ENCODE measurements around the gene GNAI3.

Gene GNAI3

GRCh38 chr1:109641861-109642260 lies 93.4 kb downstream of the GNAI3 start:
- H3K4me3 ChIP-seq (ENCODE audit: low read depth, low read length) = no peak overlapping the region
- TF ChIP-seq, protein P1, sequence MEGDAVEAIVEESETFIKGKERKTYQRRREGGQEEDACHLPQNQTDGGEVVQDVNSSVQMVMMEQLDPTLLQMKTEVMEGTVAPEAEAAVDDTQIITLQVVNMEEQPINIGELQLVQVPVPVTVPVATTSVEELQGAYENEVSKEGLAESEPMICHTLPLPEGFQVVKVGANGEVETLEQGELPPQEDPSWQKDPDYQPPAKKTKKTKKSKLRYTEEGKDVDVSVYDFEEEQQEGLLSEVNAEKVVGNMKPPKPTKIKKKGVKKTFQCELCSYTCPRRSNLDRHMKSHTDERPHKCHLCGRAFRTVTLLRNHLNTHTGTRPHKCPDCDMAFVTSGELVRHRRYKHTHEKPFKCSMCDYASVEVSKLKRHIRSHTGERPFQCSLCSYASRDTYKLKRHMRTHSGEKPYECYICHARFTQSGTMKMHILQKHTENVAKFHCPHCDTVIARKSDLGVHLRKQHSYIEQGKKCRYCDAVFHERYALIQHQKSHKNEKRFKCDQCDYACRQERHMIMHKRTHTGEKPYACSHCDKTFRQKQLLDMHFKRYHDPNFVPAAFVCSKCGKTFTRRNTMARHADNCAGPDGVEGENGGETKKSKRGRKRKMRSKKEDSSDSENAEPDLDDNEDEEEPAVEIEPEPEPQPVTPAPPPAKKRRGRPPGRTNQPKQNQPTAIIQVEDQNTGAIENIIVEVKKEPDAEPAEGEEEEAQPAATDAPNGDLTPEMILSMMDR (IDR thresholded peaks at IDR 0.05; ENCODE audit: control insufficient read depth, extremely low read depth, insufficient read depth) = no peak
- DNase-seq (ENCODE audit: low read depth) = no peak

- TF ChIP-seq, protein P1 (IDR thresholded peaks at IDR 0.05; ENCODE audit: control insufficient read depth, extremely low read depth, insufficient read depth) = no peak
- no peak overlapping the region for H3K4me3 ChIP-seq (ENCODE audit: low read depth, low read length)
- DNase-seq (ENCODE audit: low read depth) = no peak
These were observed 94.2 kb downstream of the GNAI3 start for GRCh38 chr1:109642626-109643025.

- H3K4me3 ChIP-seq (ENCODE audit: low read depth, low read length) = no peak overlapping the region
- no peak for DNase-seq (ENCODE audit: low read depth)
- TF ChIP-seq, protein P1 (IDR thresholded peaks at IDR 0.05; ENCODE audit: control insufficient read depth, extremely low read depth, insufficient read depth) = peak; percentile 83
These were observed 95.2 kb downstream of the GNAI3 start for GRCh38 chr1:109643385-109644230.

DNA sequence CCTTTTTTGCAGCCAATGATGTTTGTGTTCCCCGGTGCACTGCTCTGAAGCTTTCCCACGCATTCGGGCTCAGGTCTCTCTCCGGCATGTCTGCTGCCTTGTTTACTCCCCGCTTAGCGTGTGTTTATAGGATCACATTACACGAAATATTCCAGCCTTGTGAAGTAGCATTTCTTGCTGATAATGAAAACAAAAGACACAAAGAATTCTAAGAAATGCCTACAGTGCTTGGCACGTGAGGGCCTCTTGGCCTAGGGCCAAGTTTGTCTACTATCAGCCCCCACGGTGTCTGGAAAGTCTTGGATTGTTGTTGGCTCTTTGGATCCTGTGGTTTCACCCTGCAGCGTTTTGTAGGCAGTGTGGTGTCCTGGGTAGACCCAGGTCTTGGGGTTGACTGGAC lies 96.3 kb downstream of the GNAI3 start:
- DNase-seq (ENCODE audit: low read depth) = no peak
- TF ChIP-seq, protein P1 (IDR thresholded peaks at IDR 0.05; ENCODE audit: control insufficient read depth, extremely low read depth, insufficient read depth) = no peak

GRCh38 chr1:109649491-109649914 lies 101.1 kb downstream of the GNAI3 start:
- TF ChIP-seq, protein P1 (IDR thresholded peaks at IDR 0.05; ENCODE audit: control insufficient read depth, extremely low read depth, insufficient read depth) = peak; percentile 54
- no peak for DNase-seq (ENCODE audit: low read depth)
- H3K4me3 ChIP-seq (ENCODE audit: low read depth, low read length) = peak overlapping the region; percentile 19; the same call in 1 of the 2 replicates

More for the DNA sequence above, 96.3 kb downstream of the GNAI3 start:
- no peak overlapping the region for H3K4me3 ChIP-seq (ENCODE audit: low read depth, low read length)

GRCh38 chr1:109650609-109651008 lies 102.2 kb downstream of the GNAI3 start:
- DNase-seq (ENCODE audit: low read depth) = no peak
- TF ChIP-seq, protein P1 (IDR thresholded peaks at IDR 0.05; ENCODE audit: control insufficient read depth, extremely low read depth, insufficient read depth) = no peak

More at GRCh38 chr1:109650609-109651008, 102.2 kb downstream of the GNAI3 start:
- H3K4me3 ChIP-seq (ENCODE audit: low read depth, low read length) = no peak overlapping the region

Data from LNCaP clone FGC (cell line).